NK-92 treated with Interleukin-12 subunit alpha and Interleukin-12 subunit beta, amount 100 ng/mL, for 24 hours (cell line): ENCODE measurements around the gene TEX35.
"Not testable (repeated sequence)": the region's sequence is repeated elsewhere in the genome, so short reads cannot be mapped to it uniquely, and the experiment has no call there.

ENCODE experiments used
- DNase-seq: peaks from one replicate; lab custom pipeline; 2025; lab: John Stamatoyannopoulos, UW

The TEX35 gene

GRCh38 chr1:178494569-178494971 is 18.3 kb upstream of the TEX35 start:
- DNase-seq = no peak

- DNase-seq = no peak
Measured at GRCh38 chr1:178495158-178495557, 17.8 kb upstream of the TEX35 start.

- DNase-seq = no peak
Measured at GRCh38 chr1:178495741-178496409, 17.0 kb upstream of the TEX35 start.

DNA sequence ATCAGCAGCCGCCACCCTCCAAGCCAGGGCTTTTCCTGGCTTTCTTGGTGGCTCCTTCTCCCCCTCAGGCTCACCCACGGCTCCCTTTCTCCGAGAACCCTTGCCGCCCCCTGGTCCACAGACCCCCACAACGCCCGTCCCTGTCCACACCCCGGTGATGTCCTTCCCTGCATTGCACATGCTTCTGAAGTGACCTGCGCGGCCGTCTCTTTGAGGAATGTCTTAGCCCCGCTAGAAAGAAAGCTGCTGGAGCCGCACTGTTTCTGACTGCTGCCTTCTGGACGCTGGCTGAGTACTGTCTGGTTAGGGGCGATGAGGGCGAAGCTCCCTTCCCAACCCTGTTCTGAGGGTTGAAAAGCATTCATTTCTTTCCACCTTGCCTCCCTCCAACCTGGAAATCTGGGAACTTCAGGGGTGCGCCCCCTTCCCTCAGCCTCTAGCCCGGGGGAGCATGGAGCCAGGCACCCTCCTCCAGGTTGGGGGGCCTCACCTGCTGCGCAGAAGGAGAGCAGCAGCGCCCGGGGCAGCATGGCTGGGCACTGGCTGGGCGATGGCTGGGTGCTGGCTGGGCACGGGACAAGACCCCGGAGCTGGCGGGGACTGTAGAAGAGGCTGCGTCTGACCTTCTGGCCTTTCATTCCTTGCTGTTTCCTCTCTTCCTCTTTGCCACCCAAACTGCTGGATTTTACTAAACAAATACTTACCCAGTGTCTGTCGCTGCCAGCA is 16.3 kb upstream of the TEX35 start, which contains the start of gene CLEC20A:
Gene CLEC20A, minus strand, starts transcription at position 555 of the 726 bp plus-strand sequence. Its CDS starts 25 bp downstream, at position 530.
- no peak for DNase-seq

DNA sequence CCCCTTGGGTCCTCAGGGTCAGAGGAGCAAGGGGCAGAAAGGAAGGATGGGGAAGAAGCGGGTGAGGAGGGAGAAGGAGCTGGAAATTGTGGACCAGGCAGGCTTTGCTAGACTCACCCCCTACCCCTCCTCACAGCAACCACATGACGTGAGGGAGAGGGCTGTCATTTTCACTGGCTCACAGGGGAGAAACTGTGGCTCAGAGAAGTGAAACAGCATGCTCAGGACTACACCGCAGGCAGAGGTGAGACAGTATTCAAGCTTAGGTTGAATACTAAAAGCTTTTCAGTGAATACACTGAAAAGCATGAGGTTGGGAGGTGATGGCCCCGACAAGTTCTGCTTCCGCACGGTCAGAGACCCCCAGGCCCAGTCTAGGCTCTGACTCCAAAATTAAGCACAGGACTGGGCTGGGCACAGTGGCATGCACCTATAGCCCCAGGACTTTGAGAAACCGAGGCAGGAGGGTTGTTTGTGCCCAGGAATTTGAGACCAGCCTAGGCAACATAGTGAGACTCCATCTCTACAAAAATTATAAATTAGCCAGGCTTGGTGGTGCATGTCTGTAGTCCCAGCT is 14.9 kb upstream of the TEX35 start:
- DNase-seq = no peak

DNA sequence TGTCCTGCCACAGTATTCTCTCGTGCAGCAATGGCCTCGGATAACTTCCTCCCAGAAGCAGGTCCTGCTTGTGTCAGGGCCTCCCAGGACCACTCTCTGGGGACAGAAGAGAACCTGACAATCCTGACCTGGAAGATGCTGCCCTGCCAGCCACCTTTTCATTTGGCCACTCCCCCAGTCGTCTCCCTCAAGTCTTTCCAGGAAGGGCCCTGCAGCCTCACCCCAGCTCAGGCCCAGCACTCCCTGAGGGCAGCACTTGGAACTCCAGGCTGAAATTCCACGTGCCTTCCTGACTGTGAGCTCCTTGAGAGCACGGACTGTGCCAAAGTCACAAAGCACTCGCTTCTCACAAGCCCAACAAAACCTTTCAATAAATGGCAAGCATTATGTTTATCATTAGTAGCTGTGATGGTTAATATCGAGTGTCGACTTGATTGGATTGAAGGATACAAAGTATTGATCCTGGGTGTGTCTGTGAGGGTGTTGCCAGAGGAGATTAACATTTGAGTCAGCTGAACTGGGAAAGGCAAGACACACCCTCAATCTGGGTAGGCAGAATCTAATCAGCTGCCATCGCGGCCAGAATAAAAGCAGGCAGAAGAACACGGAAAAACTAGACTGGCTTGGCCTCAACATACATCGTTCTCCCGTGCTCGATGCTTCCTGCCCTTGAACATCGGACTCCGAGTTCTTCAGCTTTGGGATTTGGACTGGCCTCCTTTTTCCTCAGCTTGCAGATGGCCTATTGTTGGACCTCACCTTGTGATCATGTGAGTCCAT is 13.8 kb upstream of the TEX35 start:
- no peak for DNase-seq

- no peak for DNase-seq
Measured at GRCh38 chr1:178500091-178500770, 12.7 kb upstream of the TEX35 start.

GRCh38 chr1:178500936-178501554 is 11.9 kb upstream of the TEX35 start:
- no peak for DNase-seq

DNA sequence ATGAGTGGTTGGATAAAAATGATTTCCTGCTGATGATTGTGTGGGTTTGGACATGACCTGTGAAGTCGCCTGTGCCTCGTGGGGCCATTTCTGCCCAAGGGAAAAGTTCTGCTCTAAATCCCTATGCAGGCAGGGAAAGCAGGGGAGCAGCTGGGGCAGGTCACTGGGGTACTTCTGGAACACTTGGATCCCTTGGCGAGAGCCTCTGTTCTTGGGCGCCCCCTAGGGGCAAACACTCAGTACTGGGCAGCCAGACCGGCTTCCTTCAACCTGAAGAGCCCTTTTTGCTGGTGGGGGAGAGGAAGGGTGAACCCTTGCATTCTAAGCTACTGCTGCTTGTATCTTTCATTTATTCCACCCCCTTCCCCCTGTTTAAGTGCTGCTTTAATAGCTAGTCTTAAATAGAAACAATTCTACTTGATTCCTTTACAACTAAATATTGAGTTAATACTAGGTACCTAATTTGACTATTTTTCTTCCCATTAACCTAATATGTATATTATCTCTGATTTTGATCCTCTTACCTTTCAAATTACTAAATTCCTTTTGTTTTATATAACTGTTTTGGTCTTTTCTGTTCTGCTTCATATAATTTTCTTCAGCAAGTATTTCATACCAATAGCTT is 11.1 kb upstream of the TEX35 start:
- DNase-seq = peak; percentile 19

GRCh38 chr1:178502330-178502714 is 10.6 kb upstream of the TEX35 start:
- DNase-seq = no peak

GRCh38 chr1:178502856-178503255 is 10.1 kb upstream of the TEX35 start:
- no peak for DNase-seq

DNA sequence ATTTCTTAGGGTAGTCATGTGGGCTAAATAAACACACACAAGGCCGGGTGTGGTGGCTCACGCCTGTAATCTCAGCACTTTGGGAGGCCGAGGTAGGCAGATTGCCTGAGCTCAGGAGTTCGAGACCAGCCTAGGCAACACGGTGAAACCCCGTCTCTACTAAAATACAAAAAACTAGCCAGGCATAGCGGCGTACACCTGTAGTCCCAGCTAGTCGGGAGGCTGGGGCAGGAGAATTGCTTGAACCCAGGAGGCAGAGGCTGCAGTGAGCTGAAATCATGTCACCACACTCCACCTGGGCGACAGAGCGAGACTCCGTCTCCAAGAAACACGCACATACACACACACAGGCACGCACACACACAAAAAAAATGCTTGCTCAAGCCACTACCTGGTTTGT is 9.6 kb upstream of the TEX35 start:
- DNase-seq = not testable (repeated sequence)

DNA sequence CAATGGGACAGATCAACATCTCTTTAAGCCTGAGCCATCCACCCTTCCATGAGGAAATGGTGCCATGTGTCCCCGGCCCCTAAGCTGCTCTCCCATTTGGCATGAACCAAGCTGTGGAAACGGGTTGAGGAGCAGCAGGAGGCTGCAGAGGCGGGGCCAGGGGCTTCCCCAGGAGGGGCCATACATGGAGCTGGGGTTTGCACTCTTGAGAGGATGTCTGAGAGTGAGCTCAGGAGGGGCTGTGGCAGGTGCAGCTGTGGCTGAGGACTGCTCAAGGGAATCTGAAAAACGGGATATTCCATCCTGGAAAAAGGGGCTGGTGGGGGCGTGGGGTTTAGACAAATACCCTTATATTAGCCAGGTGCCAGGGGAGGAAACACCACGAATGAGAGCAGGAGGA is 9.1 kb upstream of the TEX35 start:
- no peak for DNase-seq

- no peak for DNase-seq
Measured at GRCh38 chr1:178504286-178504685, 8.6 kb upstream of the TEX35 start.

GRCh38 chr1:178506177-178506576 is 6.7 kb upstream of the TEX35 start:
- no peak for DNase-seq

DNA sequence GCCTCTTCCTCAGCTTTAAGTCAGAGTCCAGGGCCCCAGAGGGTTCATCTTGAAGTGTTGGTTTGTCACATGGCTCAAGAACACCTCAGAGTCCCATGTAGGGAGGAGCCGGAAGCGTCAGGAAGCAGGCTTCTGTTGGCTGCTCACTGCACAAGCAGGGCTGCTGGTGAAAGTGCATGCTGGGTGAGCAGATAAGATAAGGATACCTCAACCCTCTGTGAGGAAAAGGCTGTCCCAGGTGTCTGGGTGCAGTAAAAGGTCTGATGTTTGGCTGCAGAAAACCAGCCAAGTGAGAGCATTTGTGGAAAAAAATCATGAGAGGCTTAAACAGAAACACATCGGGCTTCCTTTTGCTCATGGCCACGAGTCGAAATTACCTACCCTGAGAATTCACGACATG is 6.2 kb upstream of the TEX35 start:
- no peak for DNase-seq

GRCh38 chr1:178509414-178510007 is 3.4 kb upstream of the TEX35 start:
- no peak for DNase-seq

DNA sequence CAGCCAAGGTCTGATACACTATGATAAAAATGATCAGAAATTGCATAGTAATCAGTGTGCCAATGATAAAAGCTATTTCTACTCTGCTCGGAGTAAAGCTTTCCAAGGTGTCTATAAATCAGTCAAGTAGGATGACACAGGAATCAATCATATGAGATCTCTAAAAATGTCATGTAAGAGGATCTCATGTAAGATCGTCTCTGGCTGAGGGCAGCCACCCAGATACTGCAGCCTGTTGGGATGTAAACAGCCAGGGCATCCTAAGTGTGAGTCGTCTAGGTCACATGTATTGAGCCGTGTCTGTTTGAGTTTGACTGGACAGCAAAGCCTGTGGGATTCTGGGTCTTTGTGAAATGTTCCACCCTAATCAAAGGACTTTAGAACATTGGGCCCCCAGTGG is 2.8 kb upstream of the TEX35 start:
- DNase-seq = no peak

DNA sequence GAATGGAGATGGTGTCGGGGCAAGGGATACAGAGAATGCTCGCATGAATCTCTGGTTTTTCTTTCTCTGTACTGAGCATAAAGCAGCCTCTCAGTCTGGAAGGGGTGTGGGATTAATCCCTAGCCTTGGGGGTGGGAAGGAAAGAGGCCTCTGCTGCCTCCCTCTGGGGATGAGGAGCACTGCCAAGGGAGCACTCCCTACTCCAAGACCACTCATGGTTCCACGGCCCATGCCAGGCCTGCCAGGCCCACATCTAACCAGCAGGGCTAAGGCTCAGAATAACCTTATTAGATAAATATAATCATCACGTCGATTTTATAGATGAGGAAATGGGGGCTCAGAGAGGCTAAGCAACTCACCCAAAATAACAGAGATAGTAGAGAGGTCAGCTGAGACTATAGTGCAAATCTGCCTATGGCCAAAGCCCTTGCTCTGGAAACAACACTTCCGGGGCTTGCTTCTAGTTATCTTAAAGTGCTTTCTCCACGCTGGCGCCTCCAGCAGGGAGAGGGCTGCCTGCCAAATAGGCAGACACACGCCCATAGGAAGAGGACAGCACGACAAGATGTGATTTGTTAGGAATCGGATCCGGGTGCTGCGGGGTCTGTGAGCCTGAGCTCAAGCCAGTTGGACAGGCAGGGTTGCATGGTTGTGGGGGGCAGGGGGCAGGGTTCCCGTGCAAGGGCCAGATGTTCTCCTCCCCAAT is 522 bp downstream of the TEX35 start:
- no peak for DNase-seq

DNA sequence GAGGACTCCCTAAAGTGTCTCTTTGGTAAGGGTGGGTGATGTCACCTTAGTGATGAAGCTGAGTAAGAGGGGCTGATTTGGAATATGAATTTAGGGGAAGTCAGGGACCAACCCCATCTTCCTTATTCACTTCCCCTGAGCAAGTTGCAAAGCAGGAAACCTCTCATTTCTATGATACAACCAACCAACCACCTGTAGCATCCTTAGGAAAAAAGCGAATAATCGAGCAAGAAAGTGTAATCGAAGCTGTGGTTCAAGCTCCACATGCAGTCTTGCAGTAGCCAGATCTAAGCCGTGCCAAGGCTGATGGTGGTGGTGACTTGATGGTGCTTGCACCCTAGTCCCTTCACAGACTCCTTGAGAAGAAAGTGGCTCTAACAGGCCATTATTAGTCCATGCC is 3.2 kb downstream of the TEX35 start:
- no peak for DNase-seq
